GM21717 (cell line): ENCODE data around the gene EYA4.

Source experiments
- ATAC-seq: cut with Tn5 transposase; IDR thresholded peaks from one replicate; pipeline ENCODE4 v1.9.1; 2021; ENCODE audit warnings: mild to moderate bottlenecking, moderate library complexity; ENCODE audit not compliant: unreplicated experiment

EYA4 gene

DNA sequence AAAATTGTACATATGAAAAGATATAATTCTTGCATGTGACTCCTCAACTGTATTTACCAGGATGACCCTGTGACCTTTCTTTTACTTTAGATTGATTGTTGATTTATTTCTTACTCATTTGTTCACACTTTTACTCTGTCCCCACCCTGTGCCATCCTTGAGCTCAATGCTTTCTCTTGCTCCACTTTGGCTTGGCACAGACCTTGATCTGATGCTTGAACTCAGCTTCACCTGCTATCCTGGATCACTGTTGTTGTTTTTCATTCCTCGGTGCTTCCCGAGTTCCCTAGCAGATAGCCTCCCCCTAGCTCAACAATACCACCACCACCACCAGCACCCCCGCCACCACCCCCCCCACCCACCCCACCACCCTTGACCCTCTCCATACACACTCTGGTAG lies 102.1 kb downstream of the EYA4 start:
- ATAC-seq = no peak

DNA sequence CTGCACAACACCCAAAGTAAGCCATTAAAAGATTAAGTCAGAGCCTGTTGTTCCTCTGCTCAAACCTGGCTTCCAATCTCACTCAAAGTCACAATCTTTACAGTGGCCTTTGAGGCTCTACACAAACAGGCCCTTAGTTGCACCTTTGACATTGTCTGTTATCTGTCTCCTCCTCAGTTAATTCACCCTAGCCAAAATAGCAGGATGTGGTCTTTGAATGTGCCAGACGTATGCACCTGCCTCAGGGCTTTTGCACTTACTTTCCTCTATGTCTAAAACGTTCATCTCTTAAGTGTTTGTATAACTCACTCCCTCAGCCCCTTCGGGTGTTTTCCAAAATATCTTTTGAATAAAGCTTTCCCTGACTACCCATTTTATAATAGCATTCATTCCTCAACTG lies 107.7 kb downstream of the EYA4 start:
- no peak for ATAC-seq

DNA sequence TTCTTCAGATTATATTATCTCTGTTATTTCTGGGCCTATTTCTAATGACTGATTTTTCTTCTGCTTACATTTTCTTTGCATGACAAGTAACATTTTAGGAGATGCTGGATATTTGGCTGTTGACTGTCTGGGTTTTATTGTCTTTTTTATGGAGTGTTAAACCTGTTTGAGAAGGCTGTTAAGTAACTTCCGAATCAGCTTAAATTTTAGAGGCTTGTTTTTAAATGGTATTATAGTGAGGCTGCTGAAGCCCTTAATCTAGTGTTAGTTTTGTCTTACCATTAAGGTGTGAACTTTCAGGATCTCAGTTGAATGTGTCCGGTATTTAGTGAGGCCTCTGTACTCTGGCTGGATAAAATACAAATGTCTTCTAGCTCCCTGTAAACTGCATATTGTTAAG lies 109.8 kb downstream of the EYA4 start:
- ATAC-seq = no peak

DNA sequence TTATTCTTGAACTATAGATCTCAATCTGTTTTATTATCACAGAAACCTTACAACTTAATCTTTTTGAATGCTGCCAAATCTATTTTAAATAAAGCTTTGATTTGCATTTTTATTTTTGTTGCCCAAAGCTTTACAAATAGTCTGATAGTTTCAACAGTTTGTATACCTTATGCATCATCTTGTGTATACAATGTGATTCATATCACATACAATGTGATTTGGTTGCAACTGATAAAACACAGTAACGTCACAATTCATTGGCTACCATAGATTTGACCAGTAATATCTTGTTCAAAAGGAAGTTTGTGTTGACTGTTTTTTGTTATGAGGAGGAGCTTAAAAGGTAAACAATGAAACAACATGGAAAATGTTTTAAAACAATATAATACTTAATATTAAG lies 110.9 kb downstream of the EYA4 start:
- no peak for ATAC-seq

DNA sequence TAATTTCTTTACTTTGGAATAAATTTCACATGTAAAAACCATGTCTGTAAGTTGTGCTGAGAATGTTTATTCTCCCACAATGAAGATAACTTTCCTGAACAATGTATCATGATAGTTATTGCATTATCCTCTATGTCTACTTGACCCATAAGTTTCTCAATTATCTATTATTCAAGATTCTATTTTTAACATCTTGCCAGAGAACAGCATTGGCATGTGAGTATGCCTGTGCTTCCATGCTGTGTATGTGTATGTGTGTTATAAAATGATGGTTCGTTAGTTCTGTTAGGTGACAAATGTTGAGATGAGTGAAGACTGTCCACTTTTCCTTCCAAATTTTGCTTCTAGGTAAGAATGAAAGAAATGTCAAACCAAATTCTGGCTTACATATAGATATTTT lies 111.9 kb downstream of the EYA4 start:
- ATAC-seq = no peak

- no peak for ATAC-seq
These were observed 114.8 kb downstream of the EYA4 start for GRCh38 chr6:133355922-133356321.

DNA sequence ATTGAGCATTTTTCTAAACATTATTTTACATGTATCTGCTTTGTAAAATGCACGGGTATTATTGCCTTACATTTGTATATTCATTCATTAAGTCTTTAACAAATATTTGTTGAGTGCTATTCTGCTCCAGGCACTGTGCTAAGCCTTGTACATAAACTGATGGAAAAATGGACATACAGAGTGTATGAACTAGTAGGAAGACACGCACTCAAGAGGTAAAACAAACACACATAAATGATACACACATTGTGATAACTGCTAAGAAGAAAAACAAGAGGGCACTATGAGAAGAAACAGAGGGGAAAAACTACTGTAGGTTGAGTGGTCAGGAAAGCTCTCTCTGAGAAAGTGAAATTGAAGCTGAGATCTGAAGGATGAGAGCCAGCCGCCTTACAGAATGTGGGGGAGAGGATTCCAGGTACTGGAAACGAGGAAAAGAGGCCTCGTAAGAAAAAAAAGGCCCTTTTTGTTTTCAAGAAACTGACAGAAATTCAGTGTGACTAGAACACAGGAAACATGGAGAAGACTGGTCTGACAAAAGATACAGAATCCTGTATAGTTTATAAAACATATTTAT lies 117.5 kb downstream of the EYA4 start:
- no peak for ATAC-seq

DNA sequence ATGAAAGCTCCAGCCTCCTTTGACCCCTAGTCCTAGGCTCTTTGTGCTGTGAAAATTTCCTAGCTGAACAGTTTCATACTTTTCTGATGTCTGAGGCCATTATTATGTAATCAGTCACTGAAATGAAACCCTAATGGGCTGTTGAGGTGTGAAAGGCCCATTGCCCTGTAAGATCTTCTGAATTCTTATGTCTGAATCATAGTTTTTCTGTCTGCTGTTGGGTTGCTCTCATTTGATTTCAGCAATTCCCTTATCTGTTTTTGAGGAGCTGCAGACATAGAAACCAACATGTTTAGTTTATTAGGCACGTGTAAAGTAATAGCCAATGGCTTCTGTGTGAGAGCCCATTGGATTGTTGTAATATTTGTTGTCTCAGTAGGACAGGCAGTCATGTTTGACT lies 118.1 kb downstream of the EYA4 start:
- ATAC-seq = no peak

DNA sequence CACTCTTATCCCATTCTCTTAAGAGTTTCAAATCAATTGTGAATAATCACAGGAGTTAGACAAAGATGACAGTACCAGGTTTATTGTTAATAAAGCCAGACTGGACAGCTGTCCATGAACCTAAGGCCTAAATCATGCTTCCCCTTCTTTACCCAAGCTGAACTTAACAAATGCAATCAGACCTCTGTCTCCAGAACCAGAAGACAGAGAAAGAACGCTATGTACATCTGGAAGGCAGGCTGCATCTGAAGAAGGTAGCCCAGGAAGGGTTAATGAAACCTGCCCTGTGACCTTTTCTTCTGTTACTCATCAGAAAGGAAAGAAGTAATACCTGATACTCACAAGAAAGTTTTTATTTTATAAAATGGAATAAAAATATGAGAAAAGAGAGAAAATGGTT lies 118.6 kb downstream of the EYA4 start:
- ATAC-seq = no peak

GRCh38 chr6:133360194-133360593 lies 119.0 kb downstream of the EYA4 start:
- ATAC-seq = no peak

DNA sequence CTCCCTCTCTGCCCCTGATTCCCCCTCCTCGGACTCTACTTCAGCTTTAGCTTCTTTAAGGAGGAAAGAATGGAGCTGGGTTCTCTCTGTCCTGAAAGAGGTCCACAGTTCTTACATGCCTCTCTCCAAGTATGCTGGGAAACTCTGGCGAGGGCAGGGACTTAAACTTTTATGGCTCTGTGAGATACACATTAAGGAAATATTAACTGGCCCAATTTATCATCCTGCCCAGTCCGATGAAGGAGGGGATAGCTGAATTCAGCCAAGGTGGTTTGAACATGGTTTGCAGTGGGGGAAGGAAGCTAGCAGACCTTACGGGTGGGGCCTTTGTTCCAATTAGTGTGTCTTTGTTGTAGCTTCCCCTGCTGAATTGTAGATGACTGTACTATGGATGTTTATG lies 121.7 kb downstream of the EYA4 start:
- ATAC-seq = no peak

DNA sequence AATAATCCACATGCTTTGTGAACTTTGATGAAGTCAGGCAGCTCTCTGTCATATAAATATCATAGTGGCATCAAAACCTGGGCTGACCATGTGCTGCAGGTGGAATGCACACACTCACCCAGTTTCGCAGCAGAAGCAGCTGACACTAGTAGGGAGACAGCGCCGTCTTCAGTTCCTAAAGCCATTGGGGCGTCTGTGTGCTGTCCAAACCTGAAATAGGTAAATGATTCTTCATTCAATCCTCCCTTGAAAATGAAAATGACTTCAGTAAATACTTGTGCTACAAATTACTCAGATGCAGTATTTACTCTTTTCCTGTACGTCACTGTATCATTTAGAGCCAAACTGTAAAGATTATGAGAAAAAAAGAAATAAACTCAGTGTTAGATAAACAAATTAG lies 127.5 kb downstream of the EYA4 start:
- no peak for ATAC-seq

- no peak for ATAC-seq
These were observed 128.7 kb downstream of the EYA4 start for GRCh38 chr6:133369773-133370272.

- ATAC-seq = no peak
These were observed 135.6 kb downstream of the EYA4 start for GRCh38 chr6:133376743-133377142.

- no peak for ATAC-seq
These were observed 136.1 kb downstream of the EYA4 start for GRCh38 chr6:133377219-133377618.

DNA sequence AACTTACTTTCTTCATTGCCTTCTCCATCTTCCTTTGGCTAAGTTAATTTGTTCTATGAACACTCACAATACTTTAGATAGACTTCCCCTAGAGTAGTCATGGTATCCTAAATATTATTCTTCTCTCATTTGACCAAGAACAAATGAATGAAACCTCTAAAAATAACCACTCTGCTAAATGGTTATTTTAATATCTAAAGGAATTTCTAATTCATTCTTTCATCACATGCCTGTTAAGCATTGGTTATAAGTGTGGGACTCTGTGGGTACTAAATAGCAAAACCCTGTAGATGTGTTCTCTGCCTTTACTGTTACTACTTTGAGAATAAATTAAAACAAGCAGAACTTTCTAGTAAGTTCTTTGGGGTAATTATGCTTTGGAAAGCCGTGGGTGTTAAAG lies 138.9 kb downstream of the EYA4 start:
- no peak for ATAC-seq

GRCh38 chr6:133380723-133381122 lies 139.6 kb downstream of the EYA4 start:
- no peak for ATAC-seq

DNA sequence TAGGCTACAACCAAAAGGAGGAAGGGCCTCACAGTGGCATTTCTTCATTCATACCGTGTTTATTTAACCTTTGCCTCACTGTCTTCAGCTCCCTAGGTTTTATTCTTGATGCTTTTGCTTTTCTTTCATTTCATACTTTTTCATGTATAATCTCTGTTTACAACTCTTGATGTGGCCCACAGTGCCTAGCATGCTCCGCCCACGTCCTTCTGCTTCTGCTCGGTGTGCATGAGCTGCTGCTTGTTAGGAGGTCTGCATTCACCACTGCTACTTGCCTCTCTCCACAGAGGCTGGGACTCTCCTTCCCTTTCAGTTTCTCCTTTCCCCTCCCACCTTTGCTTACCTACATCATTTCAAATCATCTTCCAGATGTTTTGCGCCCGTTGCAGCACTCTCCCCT lies 147.6 kb downstream of the EYA4 start:
- ATAC-seq = no peak

GRCh38 chr6:133390168-133390567 lies 149.0 kb downstream of the EYA4 start:
- no peak for ATAC-seq

DNA sequence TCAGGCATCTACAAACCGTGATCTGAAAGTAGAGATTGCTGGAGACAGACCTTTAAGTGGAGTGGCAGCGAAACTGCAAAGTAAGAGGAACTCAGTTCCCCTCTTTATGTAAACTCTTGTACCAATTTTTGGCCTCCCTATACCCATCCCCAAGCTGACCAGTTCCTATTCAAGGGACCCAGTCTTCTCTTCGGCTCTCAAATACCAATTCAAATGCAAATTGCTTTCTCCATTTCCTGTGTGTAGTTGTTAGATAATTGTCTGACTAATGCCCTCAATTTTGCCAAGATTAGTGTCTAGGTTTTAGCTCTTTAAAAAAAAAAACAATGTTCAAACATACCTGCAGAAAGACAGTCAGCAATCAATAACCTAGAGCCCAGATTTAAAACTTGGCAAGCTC lies 150.9 kb downstream of the EYA4 start:
- no peak for ATAC-seq

DNA sequence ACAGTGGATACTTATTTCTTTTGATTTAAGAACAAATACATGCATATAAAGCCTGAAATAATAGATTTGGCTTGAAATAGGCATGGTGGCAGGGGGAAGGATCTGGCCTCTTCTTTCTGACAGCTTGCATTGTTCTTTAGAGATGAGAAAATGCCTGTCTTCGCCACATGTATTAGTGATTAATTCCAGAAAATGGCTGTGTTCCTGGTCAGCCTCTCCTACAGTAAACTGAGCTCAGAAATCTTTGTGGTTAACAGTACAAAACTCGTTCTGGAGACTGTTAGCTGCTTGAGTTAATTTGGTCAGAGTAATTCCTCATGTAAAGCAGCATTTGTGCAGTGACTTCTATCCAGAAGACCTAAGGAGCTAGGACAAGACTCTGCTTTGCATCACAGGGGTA lies 151.5 kb downstream of the EYA4 start:
- ATAC-seq = no peak

DNA sequence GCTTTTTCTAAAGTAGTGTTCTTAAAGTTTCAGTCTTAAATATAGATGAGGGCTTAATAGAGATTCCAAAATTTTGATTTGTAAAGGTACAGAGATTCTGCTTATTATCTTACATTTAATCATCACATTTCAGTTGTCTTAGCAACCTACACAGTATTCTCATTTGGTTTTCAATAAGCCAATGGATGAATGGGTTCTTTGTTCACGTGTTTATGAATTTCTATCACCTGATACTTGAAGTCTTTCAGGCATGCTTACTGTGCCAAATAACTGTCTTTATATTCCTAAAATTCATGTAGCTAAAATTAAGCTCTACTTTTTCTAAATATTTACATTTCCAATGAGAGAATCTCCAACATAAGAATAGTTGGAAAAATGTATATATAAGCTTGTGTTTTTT lies 152.7 kb downstream of the EYA4 start:
- ATAC-seq = no peak

- ATAC-seq = no peak
These were observed 153.5 kb downstream of the EYA4 start for GRCh38 chr6:133394630-133395029.
